K562 (cell line): ENCODE data around the gene NEUROG1. TPM values are rescaled to one million over a fixed set of nuclear protein-coding genes. Genes with fewer than 3 reads are reported as not detected.

Experiments
- ATAC-seq: fragments of 200-7000 bp; cut with Tn5 transposase; 3 replicates; pipeline ENCODE4 v1.9.1; 2020; ENCODE audit warnings: moderate library complexity
- BruUV-seq: library from RNA; stranded (reverse); fragments of 400-500 nt; replicated peaks from 2 replicates; lab custom pipeline; 2021; lab: Mats Ljungman, UMichigan
- CTCF ChIA-PET: fragments of 300-600 bp; formaldehyde crosslinking; extraction: SDS; loops from one replicate; lab custom pipeline; 2021; ENCODE audit warnings: low intra/inter-chr PET ratio; lab: Yijun Ruan, JAX
- POLR2A ChIA-PET: fragments of 300-600, 350-650 bp; sonication (Branson Sonifier 250); formaldehyde crosslinking; extraction: SDS; loops from one replicate; lab custom pipeline; 2021; ENCODE audit warnings: antibody characterized with exemption, inconsistent platforms; lab: Yijun Ruan, JAX
- DNase-seq, 4 experiments: peaks; one replicate each; pipeline versions ENCODE4 v3.0.0 to v3.0.0-alpha.2; 2011 to 2018; ENCODE audit warnings: low spot score in 3 of 4, mixed read lengths in 3 of 4; ENCODE audit errors: extremely low read depth in 1 of 4
- FAIRE-seq: peaks from 2 replicates; lab custom pipeline; 2011; peaks lifted over from hg19 to GRCh38; lab: Jason Lieb, UNC
- H2AFZ ChIP-seq: 2 replicates; pipeline ENCODE4 v1.6.0; 2011; ENCODE audit warnings: low read depth, low read length, control low read depth, inconsistent platforms
- H3K27ac ChIP-seq: fragments of 200-600 bp; 3 replicates; pipeline ENCODE4 v1.8.0; 2011; ENCODE audit warnings: low read depth, mild to moderate bottlenecking, control low read depth, inconsistent platforms, low read length, moderate library complexity, mixed read lengths; ENCODE audit errors: extremely low read depth
- H3K27me3 ChIP-seq, 2 experiments: fragments of 300-600 bp in 1 of 2; 2 replicates in 1 of 2; 3 replicates in 1 of 2; pipeline versions ENCODE4 v1.6.0 to v1.8.0; 2011; ENCODE audit warnings: inconsistent platforms in 2 of 2, low read length in 2 of 2, mild to moderate bottlenecking in 1 of 2, mixed read lengths in 1 of 2, moderate library complexity in 1 of 2; ENCODE audit not compliant: control insufficient read depth in 2 of 2, insufficient read depth in 2 of 2
- H3K36me3 ChIP-seq: fragments of 300-600 bp; 3 replicates; pipeline ENCODE4 v1.8.0; 2011; ENCODE audit warnings: mild to moderate bottlenecking, low read length, inconsistent platforms; ENCODE audit not compliant: control insufficient read depth, insufficient read depth
- H3K4me1 ChIP-seq, 2 experiments: fragments of 200-600 bp in 1 of 2; replicated peaks in 1 of 2; 2 replicates in 1 of 2; 3 replicates in 1 of 2; pipeline versions ENCODE4 v1.5.1 to v1.8.0; 2011; ENCODE audit warnings: inconsistent platforms in 2 of 2, low read length in 2 of 2, mild to moderate bottlenecking in 1 of 2, mixed read lengths in 1 of 2, moderate library complexity in 1 of 2; ENCODE audit not compliant: control insufficient read depth in 2 of 2, insufficient read depth in 2 of 2
- H3K4me2 ChIP-seq: 2 replicates; pipeline ENCODE4 v1.6.1; 2011; ENCODE audit warnings: low read length, control low read depth, inconsistent platforms, mixed read lengths; ENCODE audit not compliant: insufficient read depth
- H3K4me3 ChIP-seq: fragments of 200-600 bp; sonication (generic), shearing (Covaris generic); 2 replicates; pipeline ENCODE4 v1.5.1; 2016; ENCODE audit warnings: control low read depth, inconsistent platforms
- H3K79me2 ChIP-seq: fragments of 200-600 bp; 3 replicates; pipeline ENCODE4 v1.8.0; 2011; ENCODE audit warnings: low read length, inconsistent platforms; ENCODE audit not compliant: control insufficient read depth, insufficient read depth
- H3K9ac ChIP-seq, 2 experiments: 2 replicates each; pipeline versions ENCODE4 v1.6.0 to v1.6.1; 2011; ENCODE audit warnings: low read depth in 2 of 2, low read length in 2 of 2, control low read depth in 1 of 2, inconsistent platforms in 1 of 2, mild to moderate bottlenecking in 1 of 2, mixed read lengths in 1 of 2; ENCODE audit not compliant: insufficient read depth in 1 of 2
- H3K9me1 ChIP-seq: one replicate; pipeline ENCODE4 v1.6.0; 2011; ENCODE audit warnings: inconsistent platforms, mild to moderate bottlenecking, low read length, moderate library complexity; ENCODE audit not compliant: control insufficient read depth, insufficient read depth
- H3K9me3 ChIP-seq: replicated peaks from 2 replicates; pipeline ENCODE4 v1.5.1; 2011; ENCODE audit warnings: low read depth, low read length, inconsistent platforms; ENCODE audit not compliant: control insufficient read depth, insufficient read depth
- H4K20me1 ChIP-seq: replicated peaks from 2 replicates; pipeline ENCODE4 v1.6.1; 2011; ENCODE audit warnings: low read length, inconsistent platforms, mixed read lengths; ENCODE audit not compliant: control insufficient read depth, insufficient read depth
- CTCF ChIP-seq, 3 experiments: IDR thresholded peaks in 2 of 3; conservative IDR thresholded peaks in 1 of 3; 2 replicates each; pipeline ENCODE4 v1.5.1; 2011 to 2012; ENCODE audit warnings: low read length in 3 of 3, mild to moderate bottlenecking in 3 of 3, control low read depth in 2 of 3, improper control_type of control experiment in 1 of 3, inconsistent platforms in 1 of 3, low read depth in 1 of 3, mixed read lengths in 1 of 3, moderate library complexity in 1 of 3; ENCODE audit not compliant: insufficient read depth in 2 of 3
- HLTF ChIP-seq: fragments of 450-650 bp; IDR thresholded peaks from 2 replicates; pipeline ENCODE4 v1.6.1; 2016
- KAT2B ChIP-seq: IDR thresholded peaks from one replicate; pipeline ENCODE4 v1.6.1; 2012; ENCODE audit warnings: low read depth, mild to moderate bottlenecking, control low read depth, inconsistent platforms, low read length, moderate library complexity
- MAFG ChIP-seq: fragments of 450-650 bp; conservative IDR thresholded peaks from 2 replicates; pipeline ENCODE4 v1.6.1; 2016; ENCODE audit warnings: missing genetic modification characterization, missing compliant biosample characterization
- MTA2 ChIP-seq: fragments of 450-650 bp; IDR thresholded peaks from 2 replicates; pipeline ENCODE4 v1.6.1; 2016; ENCODE audit warnings: low read depth
- NCOR1 ChIP-seq: fragments of 450-650 bp; IDR thresholded peaks from 2 replicates; pipeline ENCODE4 v1.6.1; 2016; ENCODE audit warnings: mild to moderate bottlenecking, moderate library complexity
- REST ChIP-seq, 2 experiments: fragments of 450-650 bp; formaldehyde crosslinking in 1 of 2; IDR thresholded peaks; 2 replicates each; pipeline versions ENCODE4 v1.4.0 to v1.6.1; 2014 to 2020; ENCODE audit warnings: mild to moderate bottlenecking in 2 of 2, borderline replicate concordance in 1 of 2, low read depth in 1 of 2
- SMC3 ChIP-seq: conservative IDR thresholded peaks from 2 replicates; pipeline ENCODE4 v1.6.1; 2011; ENCODE audit warnings: low read depth, low read length, improper control_type of control experiment; ENCODE audit not compliant: insufficient read depth
- USF1 ChIP-seq: sonication (generic); formaldehyde crosslinking; IDR thresholded peaks from 2 replicates; pipeline ENCODE4 v1.9.0; 2022; ENCODE audit warnings: mild to moderate bottlenecking, missing genetic modification reagents
- ZNF311 ChIP-seq: fragments of 250-450 bp; sonication (Bioruptor Pico); IDR thresholded peaks from 2 replicates; pipeline ENCODE4 v1.4.0; 2020; ENCODE audit warnings: mild to moderate bottlenecking, moderate library complexity
- WGBS: fragments of 100-300 bp; shearing (Covaris generic); methylation state at CpG from one replicate; pipeline ENCODE4 v1.1.6; 2016; ENCODE audit warnings: low coverage, mixed read lengths; ENCODE audit not compliant: insufficient coverage; ENCODE audit errors: missing lambda C conversion rate; 5-methylcytosine and 5-hydroxymethylcytosine counted together
- in situ Hi-C: fragments of 300-500 bp; cut with MboI; formaldehyde crosslinking; loops from 4 replicates; pipeline ENCODE4 v1.15.0; 2018; ENCODE audit warnings: inconsistent platforms, mixed read lengths
- intact Hi-C: fragments of 100-400 bp; cut with micrococcal nuclease; formaldehyde crosslinking; loops from 2 replicates; pipeline ENCODE4 v1.14.2; 2022
- polyA plus RNA-seq, 8 experiments: library from polyadenylated mRNA; depleted of rRNA in 4 of 8; stranded (reverse) in 5 of 8; unstranded in 3 of 8; fragments of >200 nt; fragmentation: Nextera tagmentation in 2 of 8; fragmentation: Illumina TruSeq in 1 of 8; extraction: Ambion mirVana in 2 of 8; extraction: Trizol in 1 of 8; gene quantifications; 2 replicates each; pipeline versions ENCODE4 v1.2.1 to v1.2.3, GENCODE V29; 2011 to 2014; ENCODE audit warnings: inconsistent platforms in 1 of 8, missing spikeins in 1 of 8
- total RNA-seq, 7 experiments: library from RNA; depleted of rRNA in 6 of 7; stranded (reverse); fragments of >200 nt in 6 of 7; fragmentation: Illumina TruSeq in 2 of 7; extraction: Trizol in 2 of 7; gene quantifications; 2 replicates each; pipeline versions ENCODE4 v1.2.1 to v1.2.3, GENCODE V29; 2011 to 2021; ENCODE audit warnings: low replicate concordance in 1 of 7

NEUROG1 gene
- total and polyA plus RNA-seq, 9 of the 15 experiments (the other 6 are each of a cell fraction or from before 2014, with no cell fraction given) = not detected

- H2AFZ ChIP-seq = no peak overlapping the region
- BruUV-seq = no TSS peak
- H3K4me2 ChIP-seq = no peak overlapping the region
- DNase-seq (peak; percentile 53 to 59 (median 54)), FAIRE-seq (peak; percentile 90), ATAC-seq (peak; percentile 87)
- no peak overlapping the region for H3K4me3 ChIP-seq
- H3K27me3 ChIP-seq = peaks cover 2 to 12% of the 10 kb centered on the region in 2 experiments; a peak in 3 of 5 replicates
- in situ Hi-C loops (no loop called here), intact Hi-C loops (loop anchor here (5.0 kb wide), 1 partner anchor 157 kb away; no protein-coding TSS in a partner anchor)
- H3K9ac ChIP-seq = no peak overlapping the region
- no peaks in the 10 kb centered on the region for H3K36me3 ChIP-seq
- peaks cover 7 to 8% of the 10 kb centered on the region in 2 experiments for H3K4me1 ChIP-seq
- H3K27ac ChIP-seq = no peak overlapping the region
- no peaks in the 10 kb centered on the region for H3K9me3 ChIP-seq
- H3K79me2 ChIP-seq = no peaks in the 10 kb centered on the region
- H3K9me1 ChIP-seq = no peaks in the 10 kb centered on the region
- 0 out of 2 replicates have a peak, but pooled peaks cover 3% of the 10 kb centered on the region for H4K20me1 ChIP-seq
- CTCF ChIA-PET = interaction anchor here (0.8 to 1.2 kb wide), 3 partner anchors 9 to 107 kb away, joined by 3 to 4 read pairs (median 3); no protein-coding TSS in a partner anchor
- POLR2A ChIA-PET = interaction anchor here (0.5 to 1.1 kb wide), 2 partner anchors 9 to 125 kb away, joined by 3 read pairs; no protein-coding TSS in a partner anchor
- 8% methylated on average over 10 of the region's 10 CpGs for WGBS
- no peak for TF ChIP-seq MAFG (tag)
- no peak for TF ChIP-seq USF1 (CRISPR knock-in tag)
- TF ChIP-seq MTA2 = no peak
- TF ChIP-seq HLTF = no peak
- peak; percentile 58 for TF ChIP-seq SMC3
- no peak for TF ChIP-seq ZNF311 (CRISPR knock-in tag)
- TF ChIP-seq CTCF (IDR thresholded peaks at IDR 0.05 in 2 of 3, conservative IDR thresholded peaks at IDR 0.05 in 1 of 3; ENCODE audit: insufficient read depth in 2 of 3, low read depth in 1 of 3, low read length in 3 of 3) = peak; percentile 61 to 78 (median 66)
- no peak for TF ChIP-seq NCOR1
- no peak for TF ChIP-seq KAT2B
- peak; percentile 19; the same call in 1 of the 2 replicates for TF ChIP-seq REST (IDR thresholded peaks at IDR 0.05; ENCODE audit: borderline replicate concordance)
- no peak for TF ChIP-seq REST (CRISPR knock-in tag; IDR thresholded peaks at IDR 0.05; ENCODE audit: low read depth)
Observed at GRCh38 chr5:135569755-135570452, 34.1 kb upstream of the NEUROG1 start.
